ENCODE measurements around the gene CANT1.

CANT1 gene

DNA sequence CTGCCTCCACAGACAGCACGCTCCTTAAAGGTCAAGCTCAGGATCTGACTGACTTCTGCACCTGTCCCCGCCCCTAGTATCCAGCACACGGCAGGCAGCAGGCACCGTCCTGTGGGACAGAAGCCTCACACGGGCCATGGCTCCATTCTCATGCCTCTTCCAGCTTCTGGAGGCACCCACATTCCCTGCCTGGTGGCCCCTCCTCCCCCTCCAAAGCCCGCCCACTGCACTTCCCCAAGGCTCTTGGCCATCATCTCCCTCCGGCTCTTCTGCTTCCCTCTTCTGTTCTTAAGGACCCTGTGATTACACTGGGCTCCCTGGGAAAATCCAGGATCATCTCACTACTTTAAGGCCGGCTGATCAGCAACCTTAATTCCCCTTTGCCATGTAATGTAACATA is 3.5 kb downstream of the CANT1 start:
- H3K9ac ChIP-seq (ENCODE audit: low read length), result no peak overlapping the region
- peaks cover 17% of the 10 kb centered on the region for H3K79me2 ChIP-seq (ENCODE audit: control insufficient read depth, insufficient read depth, low read length, poor library complexity)
- H4K8ac ChIP-seq (ENCODE audit: low read depth, low read length), result no peak overlapping the region
- no peak overlapping the region for H3K4me3 ChIP-seq (ENCODE audit: low read depth, low read length)
- no peak overlapping the region for H3K4ac ChIP-seq (ENCODE audit: low read depth, low read length)
- no CpG with 5 or more reads among the region's 8 CpGs for WGBS (ENCODE audit: extremely low coverage, insufficient coverage, insufficient read length)
- no peak overlapping the region for H4K91ac ChIP-seq (ENCODE audit: low read depth, low read length)
- H2BK120ac ChIP-seq (ENCODE audit: insufficient read depth, low read length, poor library complexity), result no peak overlapping the region
- peaks cover 15 to 17% of the 10 kb centered on the region in 2 experiments for H3K36me3 ChIP-seq (ENCODE audit: control insufficient read depth in 1 of 2, insufficient read depth in 2 of 2, low read length in 2 of 2)
- no peak overlapping the region for H2BK5ac ChIP-seq (ENCODE audit: low read depth, low read length, poor library complexity)
- no peaks in the 10 kb centered on the region for H3K27me3 ChIP-seq (ENCODE audit: insufficient read depth, low read length)
- DNase-seq, result no peak
- no peaks in the 10 kb centered on the region for H3K9me3 ChIP-seq (ENCODE audit: insufficient read depth, low read depth, low read length)
- no peak overlapping the region for H2AK5ac ChIP-seq (ENCODE audit: low read length)
- H4K12ac ChIP-seq (ENCODE audit: low read depth, low read length), result no peak overlapping the region
- H3K4me2 ChIP-seq (ENCODE audit: low read length), result no peak overlapping the region
- H3K14ac ChIP-seq (ENCODE audit: low read length), result no peak overlapping the region
- peaks cover 14% of the 10 kb centered on the region for H3K79me1 ChIP-seq (ENCODE audit: low read length)
- no peak overlapping the region for H2BK12ac ChIP-seq (ENCODE audit: low read length)
- H3K27ac ChIP-seq (ENCODE audit: low read depth, low read length), result no peak overlapping the region
- H3K4me1 ChIP-seq (ENCODE audit: control insufficient read depth in 1 of 2, insufficient read depth in 2 of 2, low read length in 2 of 2), result peaks cover 22 to 29% of the 10 kb centered on the region in 2 experiments
- H2AFZ ChIP-seq (ENCODE audit: insufficient read depth, low read length, poor library complexity), result no peak overlapping the region
- no peak overlapping the region for H3K23ac ChIP-seq (ENCODE audit: low read length)
- no peak overlapping the region for H3K18ac ChIP-seq (ENCODE audit: low read length)

DNA sequence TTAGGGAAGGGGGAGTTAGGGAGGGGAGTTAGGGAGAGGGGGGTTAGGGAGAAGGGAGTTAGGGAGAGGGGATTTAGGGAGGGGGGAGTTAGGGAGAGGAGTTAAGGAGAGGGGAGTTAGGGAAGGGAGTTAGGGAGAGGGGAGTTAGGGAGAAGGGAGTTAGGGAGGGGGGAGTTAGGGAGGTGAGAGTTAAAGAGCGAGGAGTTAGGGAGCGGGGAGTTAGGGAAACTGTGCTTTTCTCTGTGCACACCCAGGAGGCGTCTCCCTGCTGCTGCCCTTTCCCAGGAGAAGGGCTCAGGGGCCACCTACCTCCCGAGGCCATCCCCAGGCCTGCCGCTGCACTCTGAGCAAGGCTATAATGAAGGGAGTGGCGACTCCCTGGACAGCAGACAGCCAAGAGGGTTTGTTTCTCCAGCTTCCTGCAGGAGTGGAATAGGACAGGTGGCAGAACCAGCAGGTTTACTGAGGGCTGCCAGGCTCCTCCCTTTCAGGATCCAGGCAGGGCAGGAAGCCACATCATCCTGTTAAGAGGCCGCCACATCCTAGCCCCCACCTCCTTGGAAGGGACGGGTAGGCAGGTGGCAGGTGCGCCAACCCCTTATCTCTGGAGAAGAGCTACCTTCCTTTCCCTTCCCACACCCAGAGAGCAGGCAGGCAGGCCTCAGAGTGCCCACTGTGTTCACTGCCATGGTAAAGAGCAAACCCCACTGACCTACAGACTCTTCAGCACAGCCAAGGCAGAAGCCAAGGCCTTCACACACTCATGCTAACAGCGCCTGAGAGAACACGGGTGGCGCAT is 4.3 kb downstream of the CANT1 start:
- H3K27me3 ChIP-seq (ENCODE audit: insufficient read depth, low read length), result no peaks in the 10 kb centered on the region
- no peak overlapping the region for H4K8ac ChIP-seq (ENCODE audit: low read depth, low read length)
- 100% methylated on average over 2 of the region's 12 CpGs for WGBS (ENCODE audit: extremely low coverage, insufficient coverage, insufficient read length)
- peak overlapping the region; percentile 4 for H3K27ac ChIP-seq (ENCODE audit: low read depth, low read length)
- no peak for DNase-seq
- H2AFZ ChIP-seq (ENCODE audit: insufficient read depth, low read length, poor library complexity), result no peak overlapping the region
- no peak overlapping the region for H4K91ac ChIP-seq (ENCODE audit: low read depth, low read length)
- no peak overlapping the region for H2BK5ac ChIP-seq (ENCODE audit: low read depth, low read length, poor library complexity)
- peaks cover 12% of the 10 kb centered on the region for H3K79me1 ChIP-seq (ENCODE audit: low read length)
- peak overlapping the region; percentile 8 for H3K4ac ChIP-seq (ENCODE audit: low read depth, low read length)
- no peak overlapping the region for H3K18ac ChIP-seq (ENCODE audit: low read length)
- H3K4me3 ChIP-seq (ENCODE audit: low read depth, low read length), result no peak overlapping the region
- no peak overlapping the region for H3K14ac ChIP-seq (ENCODE audit: low read length)
- H3K23ac ChIP-seq (ENCODE audit: low read length), result no peak overlapping the region
- H2BK120ac ChIP-seq (ENCODE audit: insufficient read depth, low read length, poor library complexity), result no peak overlapping the region
- no peaks in the 10 kb centered on the region for H3K9me3 ChIP-seq (ENCODE audit: insufficient read depth, low read depth, low read length)
- peaks cover 21 to 27% of the 10 kb centered on the region in 2 experiments for H3K4me1 ChIP-seq (ENCODE audit: control insufficient read depth in 1 of 2, insufficient read depth in 2 of 2, low read length in 2 of 2)
- peaks cover 17% of the 10 kb centered on the region for H3K79me2 ChIP-seq (ENCODE audit: control insufficient read depth, insufficient read depth, low read length, poor library complexity)
- no peak overlapping the region for H2BK12ac ChIP-seq (ENCODE audit: low read length)
- no peak overlapping the region for H3K4me2 ChIP-seq (ENCODE audit: low read length)
- H4K12ac ChIP-seq (ENCODE audit: low read depth, low read length), result no peak overlapping the region
- H3K9ac ChIP-seq (ENCODE audit: low read length), result no peak overlapping the region
- peaks cover 15 to 24% of the 10 kb centered on the region in 2 experiments for H3K36me3 ChIP-seq (ENCODE audit: control insufficient read depth in 1 of 2, insufficient read depth in 2 of 2, low read length in 2 of 2)
- no peak overlapping the region for H2AK5ac ChIP-seq (ENCODE audit: low read length)

DNA sequence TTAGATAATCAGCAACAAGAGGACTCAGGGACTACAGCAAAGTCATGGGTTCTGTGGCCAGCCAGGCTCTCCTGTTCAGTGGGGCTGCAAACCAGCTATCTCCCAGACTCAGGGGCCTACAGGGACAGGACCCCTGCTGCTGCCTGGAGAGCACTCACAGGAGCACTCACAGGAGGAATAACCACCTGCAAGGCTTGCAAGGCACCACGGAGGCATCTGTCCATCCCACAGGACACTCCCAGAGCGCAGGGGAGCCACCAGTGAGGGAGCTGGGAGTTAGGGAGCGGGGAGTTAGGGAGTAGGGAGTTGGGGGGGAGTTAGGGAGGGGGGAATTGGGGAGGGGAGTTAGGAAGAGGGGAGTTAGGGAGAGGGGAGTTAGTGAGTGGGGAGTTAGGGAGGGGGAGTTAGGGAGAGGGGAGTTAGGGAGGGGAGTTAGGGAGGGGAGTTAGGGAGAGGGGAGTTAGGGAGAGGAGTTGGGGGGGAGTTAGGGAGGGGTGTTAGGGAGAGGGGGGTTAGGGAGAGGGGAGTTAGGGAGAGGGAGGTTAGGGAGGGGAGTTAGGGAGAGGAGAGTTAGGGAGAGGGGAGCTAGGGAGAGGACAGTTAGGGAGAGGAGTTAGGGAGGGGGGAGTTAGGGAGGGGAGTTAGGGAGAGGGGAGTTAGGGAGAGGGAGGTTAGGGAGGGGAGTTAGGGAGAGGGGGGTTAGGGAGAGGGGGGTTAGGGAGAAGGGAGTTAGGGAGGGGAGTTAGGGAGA is 5.7 kb downstream of the CANT1 start:
- H2BK120ac ChIP-seq (ENCODE audit: insufficient read depth, low read length, poor library complexity), result no peak overlapping the region
- no peaks in the 10 kb centered on the region for H3K79me1 ChIP-seq (ENCODE audit: low read length)
- no peak overlapping the region for H3K27ac ChIP-seq (ENCODE audit: low read depth, low read length)
- H2BK5ac ChIP-seq (ENCODE audit: low read depth, low read length, poor library complexity), result no peak overlapping the region
- H3K14ac ChIP-seq (ENCODE audit: low read length), result no peak overlapping the region
- H3K27me3 ChIP-seq (ENCODE audit: insufficient read depth, low read length), result no peaks in the 10 kb centered on the region
- no peak overlapping the region for H3K23ac ChIP-seq (ENCODE audit: low read length)
- peaks cover 24 to 35% of the 10 kb centered on the region in 2 experiments for H3K36me3 ChIP-seq (ENCODE audit: control insufficient read depth in 1 of 2, insufficient read depth in 2 of 2, low read length in 2 of 2)
- no peak overlapping the region for H3K9ac ChIP-seq (ENCODE audit: low read length)
- H2AK5ac ChIP-seq (ENCODE audit: low read length), result no peak overlapping the region
- no peak overlapping the region for H3K4me2 ChIP-seq (ENCODE audit: low read length)
- H2BK12ac ChIP-seq (ENCODE audit: low read length), result no peak overlapping the region
- peak overlapping the region; percentile 80 for H3K4ac ChIP-seq (ENCODE audit: low read depth, low read length)
- H2AFZ ChIP-seq (ENCODE audit: insufficient read depth, low read length, poor library complexity), result no peak overlapping the region
- H3K18ac ChIP-seq (ENCODE audit: low read length), result no peak overlapping the region
- H4K12ac ChIP-seq (ENCODE audit: low read depth, low read length), result no peak overlapping the region
- WGBS (ENCODE audit: extremely low coverage, insufficient coverage, insufficient read length), result 92% methylated on average over 1 of the region's 3 CpGs
- H4K8ac ChIP-seq (ENCODE audit: low read depth, low read length), result no peak overlapping the region
- no peak overlapping the region for H4K91ac ChIP-seq (ENCODE audit: low read depth, low read length)
- peaks cover 6% of the 10 kb centered on the region for H3K79me2 ChIP-seq (ENCODE audit: control insufficient read depth, insufficient read depth, low read length, poor library complexity)
- no peak overlapping the region for H3K4me3 ChIP-seq (ENCODE audit: low read depth, low read length)
- no peaks in the 10 kb centered on the region for H3K9me3 ChIP-seq (ENCODE audit: insufficient read depth, low read depth, low read length)
- DNase-seq, result no peak
- H3K4me1 ChIP-seq (ENCODE audit: control insufficient read depth in 1 of 2, insufficient read depth in 2 of 2, low read length in 2 of 2), result peaks cover 12 to 20% of the 10 kb centered on the region in 2 experiments

DNA sequence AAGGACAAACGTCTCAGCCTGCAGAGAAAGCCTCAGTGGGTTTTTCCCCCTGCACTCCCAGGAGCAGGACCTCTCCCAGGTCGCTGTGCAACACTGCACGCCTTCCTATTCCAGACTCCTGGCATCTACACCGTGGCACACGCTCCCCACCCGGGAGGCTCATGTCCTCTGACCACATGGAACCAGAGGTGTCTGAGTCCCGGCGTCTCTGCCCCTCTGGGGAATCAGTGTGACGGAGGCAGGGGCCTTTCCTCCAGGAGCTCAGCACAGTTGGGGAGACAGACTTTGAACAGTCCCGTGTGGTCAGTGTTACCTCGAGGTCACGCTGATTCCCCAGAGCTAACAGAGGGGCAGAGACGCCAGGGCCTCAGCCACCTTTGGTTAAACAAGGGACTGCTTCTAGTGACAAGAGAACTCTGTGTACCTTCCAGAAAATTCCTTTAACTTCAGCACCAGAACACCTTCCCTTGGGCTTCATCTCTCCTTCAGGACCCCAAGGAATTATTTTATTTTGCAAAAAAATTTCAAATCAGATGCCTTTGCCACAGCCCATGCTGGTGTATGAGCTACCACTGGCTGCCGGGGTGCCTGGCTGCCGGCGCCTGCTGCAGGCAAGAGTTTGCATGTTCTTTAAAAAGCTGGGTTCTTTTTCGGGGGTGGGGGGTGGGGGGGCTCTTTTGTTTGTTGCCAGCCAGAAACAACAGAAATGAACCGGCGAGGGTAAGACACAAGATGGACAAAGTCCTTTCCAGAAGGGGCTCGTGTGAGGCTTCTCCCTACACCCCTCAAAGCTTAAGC is 6.6 kb downstream of the CANT1 start:
- Histone ChIP-seq H4K12ac (ENCODE audit: low read depth, low read length) (no peak overlapping the region), H2BK120ac (ENCODE audit: insufficient read depth, low read length, poor library complexity) (no peak overlapping the region), H3K4me2 (ENCODE audit: low read length) (no peak overlapping the region), H2AK5ac (ENCODE audit: low read length) (no peak overlapping the region), H3K79me2 (ENCODE audit: control insufficient read depth, insufficient read depth, low read length, poor library complexity) (peaks cover 2% of the 10 kb centered on the region), H3K36me3 (ENCODE audit: control insufficient read depth in 1 of 2, insufficient read depth in 2 of 2, low read length in 2 of 2) (peaks cover 30 to 41% of the 10 kb centered on the region in 2 experiments), H2BK5ac (ENCODE audit: low read depth, low read length, poor library complexity) (no peak overlapping the region), H3K27me3 (ENCODE audit: insufficient read depth, low read length) (no peaks in the 10 kb centered on the region), H3K18ac (ENCODE audit: low read length) (no peak overlapping the region), H3K9ac (ENCODE audit: low read length) (no peak overlapping the region), H2BK12ac (ENCODE audit: low read length) (no peak overlapping the region), H3K4me3 (ENCODE audit: low read depth, low read length) (no peak overlapping the region), H3K79me1 (ENCODE audit: low read length) (no peaks in the 10 kb centered on the region), H4K8ac (ENCODE audit: low read depth, low read length) (no peak overlapping the region), H3K14ac (ENCODE audit: low read length) (no peak overlapping the region), H4K91ac (ENCODE audit: low read depth, low read length) (no peak overlapping the region), H3K27ac (ENCODE audit: low read depth, low read length) (no peak overlapping the region), H3K4me1 (ENCODE audit: control insufficient read depth in 1 of 2, insufficient read depth in 2 of 2, low read length in 2 of 2) (peaks cover 8 to 14% of the 10 kb centered on the region in 2 experiments), H2AFZ (ENCODE audit: insufficient read depth, low read length, poor library complexity) (no peak overlapping the region), H3K4ac (ENCODE audit: low read depth, low read length) (no peak overlapping the region), H3K23ac (ENCODE audit: low read length) (no peak overlapping the region), H3K9me3 (ENCODE audit: insufficient read depth, low read depth, low read length) (no peaks in the 10 kb centered on the region)
- no CpG with 5 or more reads among the region's 20 CpGs for whole genome bisulfite sequencing (ENCODE audit: extremely low coverage, insufficient coverage, insufficient read length)
- no peak for DNase-seq
